HCT116 (cell line): ENCODE data around the gene LDHA. TPM values are rescaled to one million over a fixed set of nuclear protein-coding genes. Genes with fewer than 3 reads are reported as not detected.

Experiments
- ATAC-seq: fragments of 200-7000 bp; cut with Tn5 transposase; 2 replicates; pipeline ENCODE4 v1.9.1; 2020; ENCODE audit warnings: mild to moderate bottlenecking, moderate library complexity
- BruUV-seq: library from RNA; stranded (reverse); fragments of 400-500 nt; replicated peaks from 2 replicates; lab custom pipeline; 2021; lab: Mats Ljungman, UMichigan
- CTCF ChIA-PET: fragments of 300-600 bp; sonication (Branson Sonifier 250); formaldehyde crosslinking; loops from one replicate; lab custom pipeline; 2021; ENCODE audit warnings: antibody characterized with exemption; lab: Charles Lee
- POLR2A ChIA-PET: fragments of 300-600, 350-600 bp; sonication (Branson Sonifier 250); formaldehyde crosslinking; loops from one replicate; lab custom pipeline; 2021; ENCODE audit warnings: antibody characterized with exemption; lab: Charles Lee
- RAD21 ChIA-PET, 2 experiments: fragments of 300-600 bp; sonication (Branson Sonifier 250); formaldehyde crosslinking; loops; one replicate each; lab custom pipeline; 2023; ENCODE audit warnings: low total read pairs in 2 of 2; ENCODE audit not compliant: uncharacterized antibody in 2 of 2, unreplicated experiment in 2 of 2, low non-redundant PET in 1 of 2; lab: Charles Lee
- DNase-seq: peaks from one replicate; pipeline ENCODE4 v3.0.0-alpha.2; 2010; ENCODE audit warnings: low read depth, low spot score
- H2AFZ ChIP-seq: fragments of 200-600 bp; shearing (Covaris generic), sonication (generic); 2 replicates; pipeline ENCODE4 v1.6.1; 2017; ENCODE audit warnings: low read depth, mixed run types, mixed read lengths, antibody characterized with exemption, low read length; ENCODE audit not compliant: poor library complexity, severe bottlenecking
- H3K27ac ChIP-seq: 2 replicates; pipeline ENCODE4 v1.5.1; 2012; ENCODE audit warnings: low read depth, low read length
- H3K27me3 ChIP-seq: fragments of 200-600 bp; sonication (generic); 2 replicates; pipeline ENCODE4 v1.6.1; 2016; ENCODE audit warnings: mixed run types, low read length, mixed read lengths; ENCODE audit not compliant: insufficient read depth
- H3K36me3 ChIP-seq, 2 experiments: fragments of 200-500 bp in 1 of 2; fragments of 200-600 bp in 1 of 2; sonication (Bioruptor generic) in 1 of 2; sonication (generic) in 1 of 2; 2 replicates each; pipeline versions ENCODE4 v1.5.1 to v1.6.1; 2014 to 2016; ENCODE audit warnings: low read length in 2 of 2, inconsistent platforms in 1 of 2, mixed read lengths in 1 of 2, mixed run types in 1 of 2; ENCODE audit not compliant: insufficient read depth in 2 of 2, control insufficient read depth in 1 of 2
- H3K4me1 ChIP-seq, 2 experiments: fragments of 200-600 bp in 1 of 2; sonication (generic) in 1 of 2; 2 replicates each; pipeline versions ENCODE4 v1.5.1 to v1.6.1; 2012 to 2017; ENCODE audit warnings: low read length in 2 of 2, inconsistent platforms in 1 of 2, mild to moderate bottlenecking in 1 of 2, mixed read lengths in 1 of 2, mixed run types in 1 of 2, moderate library complexity in 1 of 2; ENCODE audit not compliant: insufficient read depth in 2 of 2, control insufficient read depth in 1 of 2
- H3K4me2 ChIP-seq: fragments of 200-600 bp; sonication (generic); 2 replicates; pipeline ENCODE4 v1.6.1; 2017; ENCODE audit warnings: mixed run types, low read length, mixed read lengths
- H3K4me3 ChIP-seq, 2 experiments: fragments of 200-600 bp in 1 of 2; sonication (generic) in 1 of 2; replicated peaks in 1 of 2; 2 replicates each; pipeline ENCODE4 v1.5.1; 2011 to 2016; ENCODE audit warnings: low read length in 2 of 2, control low read depth in 1 of 2, low read depth in 1 of 2, mild to moderate bottlenecking in 1 of 2, mixed read lengths in 1 of 2, mixed run types in 1 of 2
- H3K79me2 ChIP-seq: fragments of 200-600 bp; sonication (generic); 2 replicates; pipeline ENCODE4 v1.6.1; 2017; ENCODE audit warnings: mild to moderate bottlenecking, mixed run types, low read length, moderate library complexity, mixed read lengths; ENCODE audit not compliant: insufficient read depth
- H3K9ac ChIP-seq: fragments of 200-600 bp; sonication (generic); 2 replicates; pipeline ENCODE4 v1.6.1; 2016; ENCODE audit warnings: low read length, mixed read lengths
- H3K9me2 ChIP-seq: fragments of 200-600 bp; sonication (generic), shearing (Covaris generic); 2 replicates; pipeline ENCODE4 v1.6.1; 2017; ENCODE audit warnings: mixed run types, mild to moderate bottlenecking, moderate library complexity; ENCODE audit not compliant: insufficient read depth
- H3K9me3 ChIP-seq, 2 experiments: fragments of 200-500 bp in 1 of 2; fragments of 200-600 bp in 1 of 2; sonication (Bioruptor generic) in 1 of 2; sonication (generic) in 1 of 2; 2 replicates each; pipeline ENCODE4 v1.6.1; 2014 to 2017; ENCODE audit warnings: low read length in 2 of 2, mixed read lengths in 2 of 2, inconsistent platforms in 1 of 2, low read depth in 1 of 2, mild to moderate bottlenecking in 1 of 2, mixed run types in 1 of 2, moderate library complexity in 1 of 2; ENCODE audit not compliant: control insufficient read depth in 1 of 2, insufficient read depth in 1 of 2
- H4K20me1 ChIP-seq: fragments of 200-600 bp; sonication (generic), shearing (Covaris generic); 2 replicates; pipeline ENCODE4 v1.6.1; 2017; ENCODE audit warnings: mixed run types, mild to moderate bottlenecking, moderate library complexity; ENCODE audit not compliant: insufficient read depth
- CBX3 ChIP-seq: IDR thresholded peaks from 2 replicates; pipeline ENCODE4 v1.6.1; 2012; ENCODE audit warnings: low read depth
- CEBPB ChIP-seq: IDR thresholded peaks from 2 replicates; pipeline ENCODE4 v1.6.1; 2012; ENCODE audit warnings: low read depth
- EGR1 ChIP-seq: IDR thresholded peaks from 2 replicates; pipeline ENCODE4 v1.6.1; 2012; ENCODE audit warnings: low read depth
- JUND ChIP-seq: IDR thresholded peaks from 2 replicates; pipeline ENCODE4 v1.6.1; 2012
- POLR2AphosphoS5 ChIP-seq: IDR thresholded peaks from 2 replicates; pipeline ENCODE4 v1.6.1; 2011; ENCODE audit warnings: mild to moderate bottlenecking, low read depth, low read length, moderate library complexity
- SP1 ChIP-seq: IDR thresholded peaks from 2 replicates; pipeline ENCODE4 v1.6.1; 2012; ENCODE audit warnings: low read depth
- SRF ChIP-seq: IDR thresholded peaks from 2 replicates; pipeline ENCODE4 v1.6.1; 2012; ENCODE audit warnings: low read depth
- TCF7L2 ChIP-seq: IDR thresholded peaks from 2 replicates; pipeline ENCODE4 v1.7.0; 2011; ENCODE audit warnings: borderline replicate concordance, inconsistent platforms; ENCODE audit not compliant: insufficient read depth, insufficient read length; ENCODE audit errors: extremely low read depth
- YY1 ChIP-seq: IDR thresholded peaks from 2 replicates; pipeline ENCODE4 v1.6.1; 2011; ENCODE audit warnings: low read length, low read depth, moderate library complexity, mild to moderate bottlenecking; ENCODE audit not compliant: insufficient replicate concordance; ENCODE audit errors: extremely low read depth
- ZFX ChIP-seq: fragments of 450-650 bp; IDR thresholded peaks from 2 replicates; pipeline ENCODE4 v1.6.1; 2017
- ZNF274 ChIP-seq: fragments of 200-500 bp; sonication (Bioruptor generic); IDR thresholded peaks from 2 replicates; pipeline ENCODE4 v1.6.1; 2014; ENCODE audit warnings: mild to moderate bottlenecking, low read depth, low read length, inconsistent platforms
- intact Hi-C: fragments of 100-400 bp; cut with micrococcal nuclease; formaldehyde crosslinking; loops from 2 replicates; pipeline ENCODE4 v1.10.0; 2022
- total RNA-seq: library from RNA; stranded (reverse); gene quantifications from one replicate; pipeline ENCODE4 v1.2.1, GENCODE V29; 2021; ENCODE audit not compliant: unreplicated experiment
- TF ChIP-seq, protein P1 (sequence below): IDR thresholded peaks from 2 replicates; pipeline ENCODE4 v1.6.1; 2012
- TF ChIP-seq, protein P2 (sequence below), 3 experiments: fragments of 200-600 bp in 1 of 3; sonication (generic) in 1 of 3; IDR thresholded peaks in 2 of 3; conservative IDR thresholded peaks in 1 of 3; 2 replicates each; pipeline ENCODE4 v1.5.1; 2012 to 2017; ENCODE audit warnings: low read depth in 2 of 3, low read length in 2 of 3, antibody characterized with exemption in 1 of 3, borderline replicate concordance in 1 of 3, control low read depth in 1 of 3, mild to moderate bottlenecking in 1 of 3, mixed read lengths in 1 of 3, mixed run types in 1 of 3, moderate library complexity in 1 of 3; ENCODE audit not compliant: insufficient read depth in 1 of 3
- TF ChIP-seq, protein P3 (sequence below): IDR thresholded peaks from 2 replicates; pipeline ENCODE4 v1.6.1; 2012
- TF ChIP-seq, protein P4 (sequence below): IDR thresholded peaks from 2 replicates; pipeline ENCODE4 v1.6.1; 2012; ENCODE audit warnings: low read depth
- TF ChIP-seq, protein P5 (sequence below): IDR thresholded peaks from 2 replicates; pipeline ENCODE4 v1.6.1; 2011; ENCODE audit warnings: mild to moderate bottlenecking, low read length, moderate library complexity; ENCODE audit not compliant: insufficient replicate concordance; ENCODE audit errors: extremely low read depth

Gene LDHA
- total RNA-seq, 1 experiment from 2014 or later = 974 TPM

DNA sequence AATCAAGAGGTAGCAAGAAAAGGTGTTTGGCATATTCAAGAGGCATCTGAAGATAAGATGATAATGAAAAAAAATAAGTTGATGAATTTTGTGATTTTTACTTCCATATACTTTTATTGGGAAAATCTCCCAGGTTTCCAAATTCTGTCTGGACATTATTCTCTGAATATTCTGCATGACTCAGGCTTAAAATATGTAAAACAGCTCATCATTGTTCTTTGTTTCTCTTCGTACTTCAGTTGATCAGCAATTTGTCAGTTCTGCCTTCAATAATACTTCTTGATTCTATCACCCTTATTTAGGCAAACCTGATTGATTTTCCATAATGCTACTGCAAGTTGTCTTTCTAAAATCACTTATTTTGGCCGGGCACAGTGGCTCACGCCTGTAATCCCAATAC, 41.8 kb upstream of the LDHA start:
- RAD21 ChIA-PET = no interaction called here
- DNase-seq (no peak), ATAC-seq (no peak)
- POLR2A ChIA-PET = no interaction called here
- CTCF ChIA-PET = no interaction called here
- TF ChIP-seq JUND (no peak), SP1 (no peak), EGR1 (no peak), YY1 (no peak), ZFX (no peak), ZNF274 (no peak), POLR2AphosphoS5 (no peak), TCF7L2 (no peak), SRF (no peak), CEBPB (no peak), CBX3 (no peak)
- TF ChIP-seq, protein P1, sequence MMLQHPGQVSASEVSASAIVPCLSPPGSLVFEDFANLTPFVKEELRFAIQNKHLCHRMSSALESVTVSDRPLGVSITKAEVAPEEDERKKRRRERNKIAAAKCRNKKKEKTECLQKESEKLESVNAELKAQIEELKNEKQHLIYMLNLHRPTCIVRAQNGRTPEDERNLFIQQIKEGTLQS = no peak
- TF ChIP-seq, protein P2, sequence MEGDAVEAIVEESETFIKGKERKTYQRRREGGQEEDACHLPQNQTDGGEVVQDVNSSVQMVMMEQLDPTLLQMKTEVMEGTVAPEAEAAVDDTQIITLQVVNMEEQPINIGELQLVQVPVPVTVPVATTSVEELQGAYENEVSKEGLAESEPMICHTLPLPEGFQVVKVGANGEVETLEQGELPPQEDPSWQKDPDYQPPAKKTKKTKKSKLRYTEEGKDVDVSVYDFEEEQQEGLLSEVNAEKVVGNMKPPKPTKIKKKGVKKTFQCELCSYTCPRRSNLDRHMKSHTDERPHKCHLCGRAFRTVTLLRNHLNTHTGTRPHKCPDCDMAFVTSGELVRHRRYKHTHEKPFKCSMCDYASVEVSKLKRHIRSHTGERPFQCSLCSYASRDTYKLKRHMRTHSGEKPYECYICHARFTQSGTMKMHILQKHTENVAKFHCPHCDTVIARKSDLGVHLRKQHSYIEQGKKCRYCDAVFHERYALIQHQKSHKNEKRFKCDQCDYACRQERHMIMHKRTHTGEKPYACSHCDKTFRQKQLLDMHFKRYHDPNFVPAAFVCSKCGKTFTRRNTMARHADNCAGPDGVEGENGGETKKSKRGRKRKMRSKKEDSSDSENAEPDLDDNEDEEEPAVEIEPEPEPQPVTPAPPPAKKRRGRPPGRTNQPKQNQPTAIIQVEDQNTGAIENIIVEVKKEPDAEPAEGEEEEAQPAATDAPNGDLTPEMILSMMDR (IDR thresholded peaks at IDR 0.05 in 2 of 3, conservative IDR thresholded peaks at IDR 0.05 in 1 of 3; ENCODE audit: borderline replicate concordance in 1 of 3, insufficient read depth in 1 of 3, low read depth in 2 of 3, low read length in 2 of 3) = no peak
- TF ChIP-seq, protein P3, sequence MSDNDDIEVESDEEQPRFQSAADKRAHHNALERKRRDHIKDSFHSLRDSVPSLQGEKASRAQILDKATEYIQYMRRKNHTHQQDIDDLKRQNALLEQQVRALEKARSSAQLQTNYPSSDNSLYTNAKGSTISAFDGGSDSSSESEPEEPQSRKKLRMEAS = no peak
- TF ChIP-seq, protein P4, sequence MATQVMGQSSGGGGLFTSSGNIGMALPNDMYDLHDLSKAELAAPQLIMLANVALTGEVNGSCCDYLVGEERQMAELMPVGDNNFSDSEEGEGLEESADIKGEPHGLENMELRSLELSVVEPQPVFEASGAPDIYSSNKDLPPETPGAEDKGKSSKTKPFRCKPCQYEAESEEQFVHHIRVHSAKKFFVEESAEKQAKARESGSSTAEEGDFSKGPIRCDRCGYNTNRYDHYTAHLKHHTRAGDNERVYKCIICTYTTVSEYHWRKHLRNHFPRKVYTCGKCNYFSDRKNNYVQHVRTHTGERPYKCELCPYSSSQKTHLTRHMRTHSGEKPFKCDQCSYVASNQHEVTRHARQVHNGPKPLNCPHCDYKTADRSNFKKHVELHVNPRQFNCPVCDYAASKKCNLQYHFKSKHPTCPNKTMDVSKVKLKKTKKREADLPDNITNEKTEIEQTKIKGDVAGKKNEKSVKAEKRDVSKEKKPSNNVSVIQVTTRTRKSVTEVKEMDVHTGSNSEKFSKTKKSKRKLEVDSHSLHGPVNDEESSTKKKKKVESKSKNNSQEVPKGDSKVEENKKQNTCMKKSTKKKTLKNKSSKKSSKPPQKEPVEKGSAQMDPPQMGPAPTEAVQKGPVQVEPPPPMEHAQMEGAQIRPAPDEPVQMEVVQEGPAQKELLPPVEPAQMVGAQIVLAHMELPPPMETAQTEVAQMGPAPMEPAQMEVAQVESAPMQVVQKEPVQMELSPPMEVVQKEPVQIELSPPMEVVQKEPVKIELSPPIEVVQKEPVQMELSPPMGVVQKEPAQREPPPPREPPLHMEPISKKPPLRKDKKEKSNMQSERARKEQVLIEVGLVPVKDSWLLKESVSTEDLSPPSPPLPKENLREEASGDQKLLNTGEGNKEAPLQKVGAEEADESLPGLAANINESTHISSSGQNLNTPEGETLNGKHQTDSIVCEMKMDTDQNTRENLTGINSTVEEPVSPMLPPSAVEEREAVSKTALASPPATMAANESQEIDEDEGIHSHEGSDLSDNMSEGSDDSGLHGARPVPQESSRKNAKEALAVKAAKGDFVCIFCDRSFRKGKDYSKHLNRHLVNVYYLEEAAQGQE = no peak
- TF ChIP-seq, protein P5, sequence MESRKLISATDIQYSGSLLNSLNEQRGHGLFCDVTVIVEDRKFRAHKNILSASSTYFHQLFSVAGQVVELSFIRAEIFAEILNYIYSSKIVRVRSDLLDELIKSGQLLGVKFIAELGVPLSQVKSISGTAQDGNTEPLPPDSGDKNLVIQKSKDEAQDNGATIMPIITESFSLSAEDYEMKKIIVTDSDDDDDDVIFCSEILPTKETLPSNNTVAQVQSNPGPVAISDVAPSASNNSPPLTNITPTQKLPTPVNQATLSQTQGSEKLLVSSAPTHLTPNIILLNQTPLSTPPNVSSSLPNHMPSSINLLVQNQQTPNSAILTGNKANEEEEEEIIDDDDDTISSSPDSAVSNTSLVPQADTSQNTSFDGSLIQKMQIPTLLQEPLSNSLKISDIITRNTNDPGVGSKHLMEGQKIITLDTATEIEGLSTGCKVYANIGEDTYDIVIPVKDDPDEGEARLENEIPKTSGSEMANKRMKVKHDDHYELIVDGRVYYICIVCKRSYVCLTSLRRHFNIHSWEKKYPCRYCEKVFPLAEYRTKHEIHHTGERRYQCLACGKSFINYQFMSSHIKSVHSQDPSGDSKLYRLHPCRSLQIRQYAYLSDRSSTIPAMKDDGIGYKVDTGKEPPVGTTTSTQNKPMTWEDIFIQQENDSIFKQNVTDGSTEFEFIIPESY = no peak
- Histone ChIP-seq H3K9me3 (no peaks in the 10 kb centered on the region), H3K4me2 (no peak overlapping the region), H3K9me2 (no peaks in the 10 kb centered on the region), H2AFZ (no peak overlapping the region), H3K4me3 (no peak overlapping the region), H3K9ac (no peak overlapping the region), H3K36me3 (peaks cover 19% of the 10 kb centered on the region in 2 experiments), H3K27me3 (no peaks in the 10 kb centered on the region), H4K20me1 (0 out of 2 replicates have a peak, but pooled peaks cover 4% of the 10 kb centered on the region), H3K4me1 (0 out of 4 replicates have a peak, but pooled peaks cover 0 to 3% of the 10 kb centered on the region in 2 experiments), H3K27ac (no peak overlapping the region), H3K79me2 (no peaks in the 10 kb centered on the region)
- no TSS peak for BruUV-seq
- intact Hi-C loops = no loop called here
